Left renal cortex interstitium (tissue), 4 donors: ENCODE results near the gene PCSK4. TPM values are rescaled to one million over a fixed set of nuclear protein-coding genes. Genes with fewer than 3 reads are reported as not detected.
A peak's percentile ranks its signal among the peaks of the same experiment; 100 is the strongest.
"Not testable (repeated sequence)": the region's sequence is repeated elsewhere in the genome, so short reads cannot be mapped to it uniquely, and the experiment has no call there.

Experiments used
- DNase-seq, 4 donors: peaks; one replicate each; pipeline ENCODE4 v3.0.0-alpha.2; 2013; ENCODE audit warnings: low read depth in 4 of 4, low spot score in 2 of 4, missing footprints in 1 of 4
- polyA plus RNA-seq, 4 donors: library from polyadenylated mRNA; unstranded; fragments of 120-200 nt; gene quantifications; one replicate each; pipeline ENCODE4 v1.2.1, GENCODE V29; 2013; ENCODE audit not compliant: insufficient read length in 4 of 4

The PCSK4 gene
- polyA plus RNA-seq, 4 donors = 3.5 to 11.6 (median 7.4) TPM

DNA sequence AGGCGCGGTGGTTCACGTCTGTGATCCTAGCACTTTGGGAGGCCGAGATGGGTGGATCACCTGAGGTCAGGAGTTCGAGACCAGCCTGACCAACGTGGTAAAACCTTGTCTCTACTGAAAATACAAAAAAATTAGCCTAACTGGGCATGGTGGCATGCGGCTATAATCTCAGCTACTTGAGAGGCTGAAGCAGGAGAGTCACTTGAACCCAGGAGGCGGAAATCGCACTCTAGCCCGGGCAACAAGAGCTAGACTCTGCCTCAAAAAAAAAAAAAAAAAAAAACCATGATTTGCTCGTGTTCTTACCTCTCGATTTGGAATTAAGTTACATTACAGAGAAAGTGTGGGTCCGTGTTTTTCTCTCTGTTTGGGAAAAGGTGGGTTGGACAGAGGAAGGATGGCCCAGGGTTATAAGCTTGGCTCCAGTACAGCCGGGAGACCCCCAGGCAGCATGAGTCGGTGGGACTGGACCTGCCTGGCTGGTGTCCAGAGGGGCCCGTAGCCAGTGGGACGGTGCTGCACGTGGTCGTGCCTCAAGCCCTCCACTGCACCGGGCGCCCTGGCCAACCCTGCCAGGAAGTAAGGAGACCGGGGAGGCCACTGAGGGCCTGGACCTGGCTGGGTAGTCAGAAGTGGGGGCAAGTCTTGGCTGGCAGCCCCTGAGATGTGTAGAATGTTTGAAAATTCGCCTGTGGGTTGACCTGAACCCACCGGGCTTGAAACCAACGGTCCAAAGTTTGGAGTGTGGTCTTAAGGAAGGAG, 48.3 kb downstream of the PCSK4 start:
- no peak for DNase-seq

- no peak for DNase-seq
Observed at GRCh38 chr19:1441022-1441426, 49.1 kb downstream of the PCSK4 start.

DNA sequence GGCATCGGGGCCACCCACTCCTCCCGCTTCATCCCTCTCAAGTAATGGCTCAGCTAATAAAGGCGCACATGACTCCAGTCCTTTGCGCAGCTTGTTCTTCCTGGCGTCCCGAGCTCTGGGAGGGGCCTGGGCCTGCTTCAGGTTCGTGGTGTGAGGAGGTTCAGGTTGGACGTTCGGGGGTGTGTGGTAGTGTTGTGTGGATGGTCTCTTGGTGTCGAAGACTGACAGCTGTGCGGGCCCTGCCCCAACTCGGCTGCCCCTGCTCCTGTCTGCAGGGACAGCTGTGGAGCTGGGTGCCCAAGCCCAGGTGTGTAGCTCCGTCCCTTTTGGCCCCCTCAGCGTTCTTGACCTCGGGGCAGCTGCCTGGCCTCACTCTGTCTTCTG, 49.7 kb downstream of the PCSK4 start:
- no peak for DNase-seq

DNA sequence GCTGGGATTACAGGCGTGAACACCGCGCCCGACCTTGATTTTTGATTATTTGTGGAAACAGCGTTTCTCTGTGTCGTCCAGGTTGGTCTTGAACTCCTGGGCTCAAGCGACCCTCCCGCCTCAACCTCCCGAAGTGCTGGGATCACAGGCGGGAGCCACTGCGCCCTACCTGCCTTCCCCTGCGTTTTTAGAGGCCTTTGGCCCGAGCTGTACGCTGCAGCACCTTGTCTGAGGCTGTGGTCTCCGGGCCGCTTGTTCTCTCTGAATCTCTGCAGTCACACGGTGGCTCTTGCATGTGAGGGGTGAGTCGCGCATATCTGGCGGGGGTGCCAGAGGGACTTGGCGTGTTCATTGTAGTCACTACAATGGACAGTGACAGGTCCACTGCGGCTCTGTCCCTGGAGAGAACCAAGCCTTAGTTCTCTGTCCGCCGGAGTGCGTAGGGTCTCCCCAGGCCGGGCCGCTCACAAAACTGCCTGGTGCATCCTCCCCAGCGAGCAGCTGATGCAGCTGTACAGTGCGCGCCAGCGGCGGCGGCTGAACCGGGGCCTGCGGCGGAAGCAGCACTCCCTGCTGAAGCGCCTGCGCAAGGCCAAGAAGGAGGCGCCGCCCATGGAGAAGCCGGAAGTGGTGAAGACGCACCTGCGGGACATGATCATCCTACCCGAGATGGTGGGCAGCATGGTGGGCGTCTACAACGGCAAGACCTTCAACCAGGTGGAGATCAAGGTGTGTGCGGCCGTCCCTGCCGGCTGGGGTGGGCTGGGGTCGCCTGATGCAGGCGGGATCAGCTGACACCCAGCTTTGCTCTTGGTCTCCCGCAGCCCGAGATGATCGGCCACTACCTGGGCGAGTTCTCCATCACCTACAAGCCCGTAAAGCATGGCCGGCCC, 50.4 kb downstream of the PCSK4 start:
- DNase-seq = not testable (repeated sequence)

- no peak for DNase-seq
Observed at GRCh38 chr19:1438933-1439354, 51.2 kb downstream of the PCSK4 start.

- peak; percentile 88 to 95 (median 93) for DNase-seq
Observed at GRCh38 chr19:1438035-1438932, 51.9 kb downstream of the PCSK4 start, which contains the start of gene RPS15. RPS15 (plus strand) TSS chr19:1438396; CDS start chr19:1438426, 30 bp downstream.

DNA sequence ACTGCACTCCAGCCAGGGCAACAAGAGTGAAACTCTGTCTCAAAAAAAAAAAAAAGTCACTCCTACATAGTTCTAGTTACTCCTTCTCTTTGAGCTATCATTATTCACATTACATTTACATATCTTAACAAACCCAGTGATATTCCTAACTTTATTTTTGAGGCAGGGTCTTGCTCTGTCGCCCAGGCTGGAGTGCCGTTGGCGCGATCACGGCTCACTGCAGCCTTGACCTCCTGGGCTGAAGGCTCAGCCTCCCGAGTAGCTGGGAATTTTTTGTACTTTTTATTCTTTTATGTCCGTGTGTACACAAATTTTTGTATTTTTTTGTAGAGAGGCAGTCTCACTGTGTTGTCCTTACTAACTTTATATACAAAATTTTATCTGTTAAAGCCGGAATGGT, 52.5 kb downstream of the PCSK4 start:
- no peak for DNase-seq

GRCh38 chr19:1435378-1435989, 54.7 kb downstream of the PCSK4 start:
- DNase-seq = no peak

DNA sequence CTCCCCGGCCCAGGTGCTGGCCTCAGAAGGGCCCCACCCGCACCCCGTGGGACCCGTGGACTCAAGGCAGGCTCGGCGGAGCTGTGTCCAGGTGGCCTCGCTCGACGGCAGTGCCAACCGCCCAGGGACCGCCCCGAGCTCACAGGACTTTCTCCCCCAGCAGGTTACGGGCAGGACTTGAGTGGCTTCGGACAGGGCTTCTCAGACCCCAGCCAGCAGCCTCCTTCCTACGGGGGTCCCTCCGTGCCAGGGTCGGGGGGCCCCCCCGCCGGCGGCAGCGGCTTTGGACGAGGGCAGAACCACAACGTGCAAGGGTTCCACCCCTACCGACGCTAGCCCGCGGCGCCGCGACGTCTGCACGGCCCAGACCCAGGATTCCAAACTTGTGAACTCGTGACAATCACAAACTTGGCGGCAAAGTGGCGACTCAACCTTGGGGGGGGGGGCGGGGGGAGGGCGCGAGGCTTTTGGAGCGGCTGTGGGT, 55.5 kb downstream of the PCSK4 start:
- no peak for DNase-seq

DNA sequence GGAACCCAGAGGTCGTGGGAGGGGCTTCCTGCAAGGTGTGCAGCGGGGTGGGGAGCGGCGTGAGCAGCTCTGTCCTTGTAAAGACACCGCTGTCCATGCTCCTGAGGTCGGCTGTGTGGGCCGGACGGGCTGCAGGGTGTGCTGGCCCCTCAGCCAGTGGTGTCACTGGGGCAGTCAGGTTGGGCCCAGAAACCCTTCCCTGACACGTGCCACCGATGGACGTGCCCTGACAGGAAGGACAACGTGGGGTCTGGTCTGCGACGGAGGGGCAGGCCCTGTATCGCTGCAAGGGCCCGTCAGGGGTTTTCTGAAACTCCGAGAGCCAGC, 56.1 kb downstream of the PCSK4 start:
- no peak for DNase-seq

DNA sequence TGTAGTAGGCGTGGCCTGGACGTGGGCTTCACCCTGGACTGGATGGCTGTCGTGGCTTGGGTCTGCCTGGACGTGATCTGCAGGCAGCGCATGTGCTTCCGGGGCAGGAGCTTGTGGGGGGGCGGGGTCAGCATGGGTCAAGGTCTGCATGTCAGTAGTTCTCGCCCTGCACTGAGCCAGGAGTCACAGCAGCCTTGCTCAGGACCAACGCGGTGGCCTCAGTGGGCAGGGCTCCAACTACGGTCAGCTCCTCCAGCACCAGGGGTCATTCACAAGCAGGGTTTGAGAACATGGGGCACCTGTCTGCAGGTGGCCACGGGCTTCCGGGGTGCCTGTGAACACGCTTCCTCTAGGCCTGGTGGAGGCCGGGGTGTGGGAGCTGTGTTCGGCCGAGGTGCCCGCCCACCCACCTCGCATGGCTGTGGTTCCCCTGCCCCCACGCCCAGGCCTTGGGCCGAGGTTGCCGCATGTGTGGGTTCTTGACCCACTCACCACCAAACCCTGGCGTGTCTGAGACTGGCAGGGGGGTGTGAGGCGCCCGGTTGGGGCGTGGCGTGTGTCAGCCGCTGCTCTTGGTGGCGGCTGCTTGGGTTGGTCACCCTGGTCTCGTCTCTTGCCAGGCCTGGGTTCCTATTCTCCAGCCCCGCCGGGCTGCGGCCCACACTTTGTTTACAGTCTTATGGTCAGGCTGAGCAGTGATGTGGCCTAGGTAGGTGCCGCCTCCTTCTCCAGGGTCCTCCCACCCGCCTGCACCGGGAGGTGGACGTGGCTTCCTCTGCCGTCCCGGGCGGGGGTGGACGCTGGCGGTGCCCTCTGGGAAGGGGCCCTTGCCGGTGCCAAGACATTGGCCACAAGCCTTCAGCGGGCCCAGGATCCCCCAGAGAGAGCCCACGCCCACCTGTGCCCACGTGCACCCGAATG, 56.8 kb downstream of the PCSK4 start:
- DNase-seq = no peak

DNA sequence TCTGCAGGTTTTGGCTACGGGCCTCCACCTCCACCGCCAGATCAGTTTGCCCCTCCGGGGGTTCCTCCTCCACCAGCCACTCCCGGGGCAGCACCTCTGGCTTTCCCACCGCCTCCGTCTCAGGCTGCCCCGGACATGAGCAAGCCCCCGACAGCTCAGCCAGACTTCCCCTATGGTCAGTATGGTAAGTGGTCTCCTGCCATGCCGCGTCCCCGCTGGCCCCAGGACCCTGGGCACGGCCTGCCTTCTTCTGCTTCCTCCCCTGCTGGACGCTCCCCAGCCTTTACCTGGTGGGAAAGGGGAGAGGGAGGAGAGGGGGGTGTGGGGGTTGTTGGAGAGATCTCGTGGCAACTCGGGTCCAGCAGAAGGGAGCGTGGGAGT, 57.7 kb downstream of the PCSK4 start:
- DNase-seq = no peak

DNA sequence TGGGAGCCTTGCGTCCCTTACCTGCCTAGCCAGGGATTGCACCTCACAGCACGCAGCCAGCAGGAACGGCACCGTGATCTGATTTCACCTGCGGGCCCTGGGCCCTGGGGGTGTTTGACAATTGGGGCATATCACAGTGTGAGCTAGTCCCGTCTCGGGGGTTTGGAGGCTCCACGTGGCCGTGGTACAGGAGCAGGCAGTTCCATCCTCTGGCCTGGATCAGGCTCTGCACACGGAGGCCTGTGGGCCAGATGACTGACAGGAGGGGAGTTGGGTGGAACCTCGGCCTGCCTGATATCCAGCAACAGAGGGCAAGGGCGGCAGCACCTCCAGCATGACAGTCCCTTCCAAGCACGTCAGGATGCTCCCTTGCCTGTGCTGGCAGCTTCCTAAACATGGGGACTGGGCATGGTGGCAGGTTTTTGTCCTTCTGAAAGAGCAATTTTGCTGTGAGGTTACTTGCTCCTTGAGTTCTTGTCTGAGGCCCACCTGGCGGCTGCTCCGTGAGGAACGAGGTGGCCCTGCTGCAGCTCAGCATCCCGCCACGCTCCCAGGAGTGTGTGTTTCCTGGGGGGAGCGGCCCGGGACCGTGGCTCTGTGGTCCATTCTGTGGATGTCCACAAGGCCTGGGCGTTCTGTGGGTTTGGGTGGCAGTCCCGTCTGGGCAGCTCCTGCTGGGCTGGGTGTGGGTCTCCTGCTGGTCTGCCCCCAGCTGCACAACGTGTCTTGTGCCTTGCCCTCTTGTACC, 58.2 kb downstream of the PCSK4 start:
- DNase-seq = no peak

Other genes with a start within 250 kb of the PCSK4 start
- 100 to 1,000 TPM in 3 of 4 donors, 10 to 100 TPM in 1; 83.4 to 185 (median 127) TPM for gene ATP5F1D, start 248.6 kb downstream of the PCSK4 start, polyA plus RNA-seq
- gene MIDN, start 241.8 kb downstream of the PCSK4 start, polyA plus RNA-seq = 10 to 100 TPM; 39.9 to 83.0 (median 65.7) TPM
- 1,000 to 10,000 TPM in 1 of 4 donors, 100 to 1,000 TPM in 3; 787 to 1,013 (median 826) TPM for gene CIRBP, start 221.0 kb downstream of the PCSK4 start, polyA plus RNA-seq
- gene FAM174C, start 214.8 kb downstream of the PCSK4 start, polyA plus RNA-seq = 10 to 100 TPM; 13.3 to 30.9 (median 26.1) TPM
- gene EFNA2, start 204.5 kb downstream of the PCSK4 start, polyA plus RNA-seq = 1 to 10 TPM; 1.8 to 5.8 (median 4.3) TPM
- 10 to 100 TPM; 43.6 to 99.1 (median 85.1) TPM for gene NDUFS7, start 106.4 kb downstream of the PCSK4 start, polyA plus RNA-seq
- 10 to 100 TPM; 24.4 to 44.5 (median 40.2) TPM for gene GAMT, start 88.8 kb downstream of the PCSK4 start, polyA plus RNA-seq
- gene DAZAP1, start 82.8 kb downstream of the PCSK4 start, polyA plus RNA-seq = 100 to 1,000 TPM in 2 of 4 donors, 10 to 100 TPM in 2; 67.1 to 110 (median 95.0) TPM
- 1,000 to 10,000 TPM in 1 of 4 donors, 100 to 1,000 TPM in 3; 623 to 1,048 (median 767) TPM for gene RPS15, start 52.0 kb downstream of the PCSK4 start, polyA plus RNA-seq
- 1 to 10 TPM; 1.1 to 2.0 (median 1.8) TPM for gene APC2, start 40.2 kb downstream of the PCSK4 start, polyA plus RNA-seq
- 10 to 100 TPM; 17.1 to 38.3 (median 33.1) TPM for gene C19orf25, start 11.1 kb downstream of the PCSK4 start, polyA plus RNA-seq
- gene REEP6, start 831 bp upstream of the PCSK4 start, polyA plus RNA-seq = 10 to 100 TPM; 12.5 to 24.8 (median 18.2) TPM
- 1 to 10 TPM in 1 of 4 donors, under 1 TPM in 3; 0.23 to 1.2 (median 0.92) TPM for gene ADAMTSL5, start 22.7 kb upstream of the PCSK4 start, polyA plus RNA-seq
- gene PLK5, start 33.7 kb upstream of the PCSK4 start, polyA plus RNA-seq = under 1 TPM; 0.06 to 0.46 (median 0.43) TPM
- gene MEX3D, start 78.0 kb upstream of the PCSK4 start, polyA plus RNA-seq = 10 to 100 TPM; 17.8 to 45.1 (median 32.6) TPM
- gene MBD3, start 102.5 kb upstream of the PCSK4 start, polyA plus RNA-seq = 10 to 100 TPM; 43.4 to 85.4 (median 75.7) TPM
- 100 to 1,000 TPM in 3 of 4 donors, 10 to 100 TPM in 1; 98.3 to 185 (median 125) TPM for gene UQCR11, start 115.1 kb upstream of the PCSK4 start, polyA plus RNA-seq
- 100 to 1,000 TPM in 3 of 4 donors, 10 to 100 TPM in 1; 90.2 to 139 (median 124) TPM for gene TCF3, start 162.3 kb upstream of the PCSK4 start, polyA plus RNA-seq